Measurements from ENCODE around the gene TMCO4. TPM values are rescaled to one million over a fixed set of nuclear protein-coding genes. Genes with fewer than 3 reads are reported as not detected.
A peak's percentile ranks its signal among the peaks of the same experiment; 100 is the strongest.
"Not testable (repeated sequence)": the region's sequence is repeated elsewhere in the genome, so short reads cannot be mapped to it uniquely, and the experiment has no call there.

The TMCO4 gene
- total RNA-seq, 1 experiment from 2014 or later, result 19.1 TPM

- H3K36me3 ChIP-seq, result no peaks in the 10 kb centered on the region
- H3K4me1 ChIP-seq (replicated peaks), result peaks cover 10% of the 10 kb centered on the region
- H3K27me3 ChIP-seq (replicated peaks), result no peaks in the 10 kb centered on the region
- DNase-seq (ENCODE audit: low read depth in 1 of 2, low spot score in 2 of 2), result no peak
- H3K4me3 ChIP-seq, result no peak overlapping the region
- H3K9me3 ChIP-seq (replicated peaks), result no peaks in the 10 kb centered on the region
- no peak overlapping the region for H3K27ac ChIP-seq
Measured at GRCh38 chr1:19804831-19805251, 5.1 kb upstream of the TMCO4 start.

GRCh38 chr1:19802269-19802668, 2.6 kb upstream of the TMCO4 start:
- DNase-seq (ENCODE audit: low read depth in 1 of 2, low spot score in 2 of 2), result no peak

GRCh38 chr1:19800076-19800804, 524 bp upstream of the TMCO4 start:
- Histone ChIP-seq H3K4me3 (peak overlapping the region; percentile 50), H3K27me3 (replicated peaks) (no peaks in the 10 kb centered on the region), H3K27ac (peak overlapping the region; percentile 68), H3K36me3 (peaks cover 6% of the 10 kb centered on the region), H3K4me1 (replicated peaks) (peaks cover 27% of the 10 kb centered on the region), H3K9me3 (replicated peaks) (no peaks in the 10 kb centered on the region)
- DNase-seq (ENCODE audit: low read depth in 1 of 2, low spot score in 2 of 2), result peak; percentile 86 to 87

More at GRCh38 chr1:19802269-19802668, 2.6 kb upstream of the TMCO4 start:
- no peaks in the 10 kb centered on the region for H3K27me3 ChIP-seq (replicated peaks)
- H3K4me1 ChIP-seq (replicated peaks), result peaks cover 27% of the 10 kb centered on the region
- no peak overlapping the region for H3K27ac ChIP-seq
- H3K4me3 ChIP-seq, result no peak overlapping the region
- H3K36me3 ChIP-seq, result peaks cover 2% of the 10 kb centered on the region
- no peaks in the 10 kb centered on the region for H3K9me3 ChIP-seq (replicated peaks)

- DNase-seq (ENCODE audit: low read depth in 1 of 2, low spot score in 2 of 2), result no peak
- peaks cover 27% of the 10 kb centered on the region for H3K4me1 ChIP-seq (replicated peaks)
- H3K27me3 ChIP-seq (replicated peaks), result no peaks in the 10 kb centered on the region
- H3K4me3 ChIP-seq, result peak overlapping the region; percentile 50
- H3K36me3 ChIP-seq, result peaks cover 6% of the 10 kb centered on the region
- peak overlapping the region; percentile 68; the same call in 1 of the 2 replicates for H3K27ac ChIP-seq
- no peaks in the 10 kb centered on the region for H3K9me3 ChIP-seq (replicated peaks)
Measured at GRCh38 chr1:19798486-19799229, 1.1 kb downstream of the TMCO4 start.

- Histone ChIP-seq H3K4me3 (no peak overlapping the region), H3K4me1 (replicated peaks) (peaks cover 27% of the 10 kb centered on the region), H3K27ac (no peak overlapping the region), H3K36me3 (peaks cover 6% of the 10 kb centered on the region), H3K27me3 (replicated peaks) (no peaks in the 10 kb centered on the region), H3K9me3 (replicated peaks) (no peaks in the 10 kb centered on the region)
- DNase-seq (ENCODE audit: low read depth in 1 of 2, low spot score in 2 of 2), result no peak
Measured at GRCh38 chr1:19797827-19798226, 1.9 kb downstream of the TMCO4 start.

GRCh38 chr1:19794583-19794982, 5.1 kb downstream of the TMCO4 start:
- peaks cover 16% of the 10 kb centered on the region for H3K36me3 ChIP-seq
- no peak overlapping the region for H3K27ac ChIP-seq
- H3K9me3 ChIP-seq (replicated peaks), result no peaks in the 10 kb centered on the region
- no peaks in the 10 kb centered on the region for H3K27me3 ChIP-seq (replicated peaks)
- H3K4me1 ChIP-seq (replicated peaks), result peaks cover 26% of the 10 kb centered on the region
- H3K4me3 ChIP-seq, result no peak overlapping the region
- no peak for DNase-seq (ENCODE audit: low read depth in 1 of 2, low spot score in 2 of 2)

GRCh38 chr1:19793360-19794046, 6.2 kb downstream of the TMCO4 start:
- peaks cover 16% of the 10 kb centered on the region for H3K36me3 ChIP-seq
- H3K4me3 ChIP-seq, result no peak overlapping the region
- H3K27ac ChIP-seq, result no peak overlapping the region

GRCh38 chr1:19792237-19793002, 7.3 kb downstream of the TMCO4 start:
- DNase-seq (ENCODE audit: low read depth in 1 of 2, low spot score in 2 of 2), result no peak
- no peak overlapping the region for H3K4me3 ChIP-seq

More at GRCh38 chr1:19793360-19794046, 6.2 kb downstream of the TMCO4 start:
- Histone ChIP-seq H3K27me3 (replicated peaks) (no peaks in the 10 kb centered on the region), H3K4me1 (replicated peaks) (peaks cover 16% of the 10 kb centered on the region), H3K9me3 (replicated peaks) (no peaks in the 10 kb centered on the region)
- DNase-seq (ENCODE audit: low read depth in 1 of 2, low spot score in 2 of 2), result no peak

GRCh38 chr1:19790061-19790975, 9.4 kb downstream of the TMCO4 start:
- DNase-seq (ENCODE audit: low read depth in 1 of 2, low spot score in 2 of 2); H3K4me3 ChIP-seq; H3K9me3 ChIP-seq (replicated peaks); H3K27ac ChIP-seq; H3K27me3 ChIP-seq (replicated peaks); H3K4me1 ChIP-seq (replicated peaks): not testable (repeated sequence)
- peaks cover 20% of the 10 kb centered on the region for H3K36me3 ChIP-seq

More at GRCh38 chr1:19792237-19793002, 7.3 kb downstream of the TMCO4 start:
- Histone ChIP-seq H3K9me3 (replicated peaks) (no peaks in the 10 kb centered on the region), H3K27ac (no peak overlapping the region), H3K36me3 (peaks cover 15% of the 10 kb centered on the region), H3K4me1 (replicated peaks) (peaks cover 9% of the 10 kb centered on the region), H3K27me3 (replicated peaks) (no peaks in the 10 kb centered on the region)

- H3K9me3 ChIP-seq (replicated peaks), result no peaks in the 10 kb centered on the region
- no peak overlapping the region for H3K27ac ChIP-seq
- no peaks in the 10 kb centered on the region for H3K27me3 ChIP-seq (replicated peaks)
- no peak overlapping the region for H3K4me3 ChIP-seq
- peaks cover 17% of the 10 kb centered on the region for H3K36me3 ChIP-seq
- DNase-seq (ENCODE audit: low read depth in 1 of 2, low spot score in 2 of 2), result no peak
- H3K4me1 ChIP-seq (replicated peaks), result peaks cover 9% of the 10 kb centered on the region
Measured at GRCh38 chr1:19786988-19787423, 12.7 kb downstream of the TMCO4 start.

- H3K36me3 ChIP-seq, result peaks cover 12% of the 10 kb centered on the region
Measured at GRCh38 chr1:19785660-19786059, 14.1 kb downstream of the TMCO4 start.

GRCh38 chr1:19780267-19780877, 19.3 kb downstream of the TMCO4 start:
- peaks cover 12% of the 10 kb centered on the region for H3K4me1 ChIP-seq (replicated peaks)
- no peak overlapping the region for H3K4me3 ChIP-seq
- H3K36me3 ChIP-seq, result peaks cover 19% of the 10 kb centered on the region
- no peak overlapping the region for H3K27ac ChIP-seq
- no peaks in the 10 kb centered on the region for H3K27me3 ChIP-seq (replicated peaks)
- H3K9me3 ChIP-seq (replicated peaks), result no peaks in the 10 kb centered on the region
- DNase-seq (ENCODE audit: low read depth in 1 of 2, low spot score in 2 of 2), result no peak

More at GRCh38 chr1:19785660-19786059, 14.1 kb downstream of the TMCO4 start:
- H3K27me3 ChIP-seq (replicated peaks), result no peaks in the 10 kb centered on the region
- no peak overlapping the region for H3K4me3 ChIP-seq
- no peak overlapping the region for H3K27ac ChIP-seq
- H3K9me3 ChIP-seq (replicated peaks), result no peaks in the 10 kb centered on the region
- no peak for DNase-seq (ENCODE audit: low read depth in 1 of 2, low spot score in 2 of 2)
- peaks cover 5% of the 10 kb centered on the region for H3K4me1 ChIP-seq (replicated peaks)
